Measurements from ENCODE around the gene RNF111.

DNA sequence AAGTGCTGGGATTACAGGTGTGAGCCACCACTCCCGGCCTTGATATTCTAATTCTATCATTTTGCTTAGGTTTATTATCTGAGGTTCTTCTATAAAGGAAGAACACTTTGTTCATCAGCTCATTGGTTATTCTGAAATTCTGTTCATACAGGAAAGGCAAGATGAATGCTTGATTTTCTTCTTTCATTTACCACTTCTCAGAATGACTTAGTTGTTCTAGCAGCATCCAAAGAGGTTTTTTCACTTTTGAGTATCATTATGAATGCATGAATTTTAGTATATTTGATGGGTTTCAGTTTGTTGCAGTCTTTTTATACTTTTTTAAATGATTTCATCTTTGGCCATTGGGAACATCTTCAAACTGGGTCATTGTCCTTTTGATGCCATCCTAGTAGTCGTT is 51.8 kb downstream of the RNF111 start:
- TF ChIP-seq, protein P1, sequence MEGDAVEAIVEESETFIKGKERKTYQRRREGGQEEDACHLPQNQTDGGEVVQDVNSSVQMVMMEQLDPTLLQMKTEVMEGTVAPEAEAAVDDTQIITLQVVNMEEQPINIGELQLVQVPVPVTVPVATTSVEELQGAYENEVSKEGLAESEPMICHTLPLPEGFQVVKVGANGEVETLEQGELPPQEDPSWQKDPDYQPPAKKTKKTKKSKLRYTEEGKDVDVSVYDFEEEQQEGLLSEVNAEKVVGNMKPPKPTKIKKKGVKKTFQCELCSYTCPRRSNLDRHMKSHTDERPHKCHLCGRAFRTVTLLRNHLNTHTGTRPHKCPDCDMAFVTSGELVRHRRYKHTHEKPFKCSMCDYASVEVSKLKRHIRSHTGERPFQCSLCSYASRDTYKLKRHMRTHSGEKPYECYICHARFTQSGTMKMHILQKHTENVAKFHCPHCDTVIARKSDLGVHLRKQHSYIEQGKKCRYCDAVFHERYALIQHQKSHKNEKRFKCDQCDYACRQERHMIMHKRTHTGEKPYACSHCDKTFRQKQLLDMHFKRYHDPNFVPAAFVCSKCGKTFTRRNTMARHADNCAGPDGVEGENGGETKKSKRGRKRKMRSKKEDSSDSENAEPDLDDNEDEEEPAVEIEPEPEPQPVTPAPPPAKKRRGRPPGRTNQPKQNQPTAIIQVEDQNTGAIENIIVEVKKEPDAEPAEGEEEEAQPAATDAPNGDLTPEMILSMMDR (conservative IDR thresholded peaks at IDR 0.05; ENCODE audit: low read depth, low read length) = no peak
- TF ChIP-seq EZH2 (IDR thresholded peaks at IDR 0.05; ENCODE audit: low read length, unreplicated experiment) = no peak
